ENCODE data around the gene ADAMTS17. TPM values are rescaled to one million over a fixed set of nuclear protein-coding genes. Genes with fewer than 3 reads are reported as not detected.

ADAMTS17 gene
- total RNA-seq, 1 donor from 2014 or later, result 0.40 TPM

DNA sequence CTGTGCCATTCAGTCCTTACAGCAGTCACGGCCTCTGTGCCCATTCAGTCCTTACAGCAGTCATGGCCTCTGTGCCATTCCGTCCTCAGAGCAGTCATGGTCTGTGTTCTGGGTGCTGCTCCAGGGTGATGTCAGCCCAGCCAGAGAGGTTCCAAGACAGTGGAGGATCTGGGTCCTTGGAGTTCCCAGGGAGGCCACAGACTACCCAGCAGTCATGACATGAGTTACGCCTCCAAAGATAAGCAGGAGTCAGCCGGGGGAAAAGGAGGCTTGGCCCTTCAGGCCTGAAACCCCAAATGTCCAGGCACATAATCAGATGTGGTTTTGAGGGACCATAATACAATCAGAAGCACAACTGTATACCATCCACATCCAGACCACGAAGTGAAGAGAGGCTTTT is 115.7 kb downstream of the ADAMTS17 start:
- no peak for DNase-seq (ENCODE audit: low read depth in 2 of 2)

- no peak for DNase-seq (ENCODE audit: low read depth in 2 of 2)
Observed at GRCh38 chr15:100224206-100225185, 117.3 kb downstream of the ADAMTS17 start.

GRCh38 chr15:100222349-100222715 is 119.4 kb downstream of the ADAMTS17 start:
- DNase-seq (ENCODE audit: low read depth in 2 of 2), result no peak

- no peak for DNase-seq (ENCODE audit: low read depth in 2 of 2)
Observed at GRCh38 chr15:100221471-100222348, 120.1 kb downstream of the ADAMTS17 start.

GRCh38 chr15:100220058-100220768 is 121.6 kb downstream of the ADAMTS17 start:
- no peak for DNase-seq (ENCODE audit: low read depth in 2 of 2)

GRCh38 chr15:100218434-100218833 is 123.3 kb downstream of the ADAMTS17 start:
- DNase-seq (ENCODE audit: low read depth in 2 of 2), result no peak

DNA sequence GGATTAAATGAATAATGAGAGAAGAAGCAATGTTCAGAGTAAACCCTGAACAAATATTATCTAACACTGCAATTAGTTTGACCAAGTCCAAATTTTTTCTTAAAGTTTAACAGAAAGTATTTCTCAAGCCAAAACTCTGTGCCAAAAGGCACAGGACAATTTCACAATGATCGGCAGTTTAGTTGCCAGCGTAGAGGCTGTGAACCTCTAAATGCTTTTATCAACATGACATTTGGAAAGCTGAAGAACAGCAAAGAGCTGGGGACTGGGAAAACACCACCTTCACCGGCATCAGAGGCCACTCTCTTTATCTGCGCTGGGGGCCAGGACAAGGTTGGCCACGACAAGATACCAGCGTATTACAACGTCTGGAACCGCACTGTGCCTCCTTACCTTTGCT is 125.6 kb downstream of the ADAMTS17 start:
- no peak for DNase-seq (ENCODE audit: low read depth in 2 of 2)

GRCh38 chr15:100215843-100216169 is 126.0 kb downstream of the ADAMTS17 start:
- no peak for DNase-seq (ENCODE audit: low read depth in 2 of 2)

GRCh38 chr15:100215031-100215842 is 126.5 kb downstream of the ADAMTS17 start:
- no peak for DNase-seq (ENCODE audit: low read depth in 2 of 2)

DNA sequence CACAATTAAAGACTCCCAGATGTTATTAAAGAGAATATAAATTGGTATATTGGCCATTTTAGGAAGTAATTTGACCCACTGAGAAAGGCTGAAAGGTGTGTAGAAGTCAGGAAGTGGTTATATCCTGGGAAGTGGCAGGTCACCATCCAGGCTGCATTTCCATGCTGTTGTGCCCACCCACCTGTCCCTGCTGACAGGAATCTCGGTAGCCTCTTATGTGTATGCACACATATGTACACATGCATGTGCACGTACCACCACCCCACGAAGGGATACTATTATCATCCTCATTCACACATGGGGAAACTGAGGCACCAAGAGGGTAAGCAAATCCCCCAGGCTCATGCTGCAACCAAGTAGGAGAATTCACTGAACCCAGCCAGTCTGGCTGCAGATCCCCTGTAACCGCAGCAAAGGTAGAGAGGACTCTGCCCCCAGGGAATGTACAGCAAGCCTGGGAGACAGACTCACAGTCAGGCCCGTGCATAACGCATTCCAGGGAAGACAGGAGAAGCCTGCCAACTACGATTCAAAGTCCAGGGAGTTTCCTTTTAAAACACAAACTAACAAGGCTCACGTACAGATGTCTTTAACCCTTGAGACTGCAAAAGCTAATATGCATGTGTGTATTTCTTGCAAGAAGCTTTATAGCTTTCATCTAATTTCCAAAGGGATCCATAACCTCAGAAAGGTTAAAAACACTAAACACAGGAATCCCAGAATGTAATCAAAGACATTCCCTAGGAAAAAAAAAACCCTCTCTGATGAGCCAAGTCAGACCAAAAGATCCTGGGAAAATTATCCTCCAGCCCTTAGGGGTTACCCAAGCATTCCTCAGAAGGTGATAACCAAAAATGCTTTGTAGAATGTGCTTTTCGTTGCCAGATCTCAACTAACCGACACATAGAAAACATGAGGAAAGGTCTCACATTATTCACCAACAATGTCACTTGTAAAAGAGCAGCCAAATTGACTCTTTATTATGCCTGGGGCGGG is 129.6 kb downstream of the ADAMTS17 start:
- no peak for DNase-seq (ENCODE audit: low read depth in 2 of 2)

DNA sequence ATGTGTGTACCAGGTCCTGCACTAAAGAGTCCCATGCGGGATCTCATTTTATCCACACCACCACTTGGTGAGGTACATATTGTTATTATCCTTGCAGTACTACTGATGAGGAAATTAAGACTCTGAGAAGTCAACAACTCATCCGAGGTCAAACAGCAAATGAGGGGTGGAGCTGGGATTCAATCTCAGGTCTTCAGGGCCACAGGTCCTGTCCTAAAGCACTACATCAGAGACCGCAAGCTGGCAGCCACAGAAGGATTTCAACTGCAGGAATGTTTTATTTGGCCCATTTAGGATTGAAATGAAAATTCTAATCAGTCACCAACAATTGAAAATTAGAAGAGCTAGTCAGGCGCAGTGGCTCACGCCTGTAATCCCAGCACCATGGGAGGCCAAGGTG is 131.4 kb downstream of the ADAMTS17 start:
- DNase-seq (ENCODE audit: low read depth in 2 of 2), result no peak

GRCh38 chr15:100208921-100209603 is 132.7 kb downstream of the ADAMTS17 start:
- DNase-seq (ENCODE audit: low read depth in 2 of 2), result no peak

DNA sequence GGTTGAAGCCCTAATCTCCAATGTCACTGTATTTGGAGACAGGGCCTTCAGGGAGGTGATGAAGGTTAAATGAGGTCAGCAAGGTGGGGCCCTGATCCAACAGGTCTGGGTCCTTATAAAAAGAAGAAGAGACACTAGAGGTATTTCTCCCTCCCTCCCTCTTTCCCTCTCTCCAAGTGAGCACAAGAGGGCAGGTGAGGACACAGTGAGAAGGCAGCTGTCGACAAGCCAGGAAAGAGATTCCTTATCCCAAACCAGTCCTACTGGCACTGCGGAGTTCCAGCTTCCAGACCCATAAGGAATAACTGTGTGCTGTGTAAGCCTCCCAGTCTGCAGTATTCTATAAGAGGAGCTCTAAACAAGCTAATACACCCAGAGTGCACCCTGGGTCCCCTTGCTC is 134.7 kb downstream of the ADAMTS17 start:
- DNase-seq (ENCODE audit: low read depth in 2 of 2), result no peak

DNA sequence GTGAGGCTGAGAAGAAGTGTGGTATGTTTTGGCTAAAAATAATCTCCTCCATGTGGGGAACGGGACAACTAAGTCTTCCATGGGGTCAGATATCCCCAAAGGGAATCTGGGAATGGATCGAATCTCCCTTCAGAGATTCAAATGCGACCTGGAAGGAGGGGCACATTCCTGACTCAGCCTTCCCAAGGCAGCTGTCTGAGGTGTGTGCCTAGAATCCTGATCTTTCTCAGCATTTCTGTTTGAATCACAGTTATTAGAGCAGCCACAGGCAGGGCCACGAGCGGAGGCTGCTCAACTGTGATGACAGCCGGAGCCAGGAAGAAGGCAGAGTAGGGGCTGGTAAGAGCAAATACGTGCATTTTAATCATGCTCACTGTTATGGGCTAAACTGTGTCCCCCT is 135.1 kb downstream of the ADAMTS17 start:
- DNase-seq (ENCODE audit: low read depth in 2 of 2), result no peak

DNA sequence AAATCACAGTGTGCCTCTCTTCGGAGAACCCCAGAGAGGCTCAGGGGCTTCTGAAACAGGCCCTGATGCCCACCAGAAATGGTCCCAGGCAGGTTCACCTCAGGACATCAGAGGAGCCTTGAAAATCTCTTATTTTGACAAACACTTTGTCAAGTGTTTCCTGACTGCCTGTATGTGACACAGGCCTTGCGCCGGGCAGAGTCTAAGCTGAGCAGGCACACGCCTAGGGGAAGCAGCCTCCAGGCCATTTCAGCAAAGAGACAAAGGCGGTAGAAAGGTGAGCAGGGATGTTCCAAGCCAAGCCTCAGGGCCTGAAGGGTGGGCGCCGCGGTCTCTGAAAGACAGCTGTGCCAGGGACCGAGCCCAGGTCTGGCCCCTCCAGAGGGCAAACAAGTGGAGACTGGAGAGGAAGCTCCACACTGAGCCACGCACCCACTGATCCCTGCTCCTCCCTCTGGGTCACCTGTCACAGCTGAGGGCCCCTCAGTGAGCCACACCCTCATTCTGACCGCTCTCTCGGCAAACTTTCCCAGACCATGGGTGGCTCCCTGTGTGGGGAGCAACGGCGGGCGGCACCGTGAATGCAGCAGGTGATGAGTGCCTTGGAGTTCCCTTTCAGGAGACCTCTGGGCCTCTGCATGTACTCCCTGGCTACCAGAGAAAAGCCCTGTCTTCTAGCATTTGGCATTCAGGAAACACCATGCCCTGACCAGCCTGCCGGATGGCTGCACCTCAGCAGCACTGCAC is 136.1 kb downstream of the ADAMTS17 start:
- no peak for DNase-seq (ENCODE audit: low read depth in 2 of 2)

GRCh38 chr15:100204771-100205170 is 137.0 kb downstream of the ADAMTS17 start:
- DNase-seq (ENCODE audit: low read depth in 2 of 2), result no peak

DNA sequence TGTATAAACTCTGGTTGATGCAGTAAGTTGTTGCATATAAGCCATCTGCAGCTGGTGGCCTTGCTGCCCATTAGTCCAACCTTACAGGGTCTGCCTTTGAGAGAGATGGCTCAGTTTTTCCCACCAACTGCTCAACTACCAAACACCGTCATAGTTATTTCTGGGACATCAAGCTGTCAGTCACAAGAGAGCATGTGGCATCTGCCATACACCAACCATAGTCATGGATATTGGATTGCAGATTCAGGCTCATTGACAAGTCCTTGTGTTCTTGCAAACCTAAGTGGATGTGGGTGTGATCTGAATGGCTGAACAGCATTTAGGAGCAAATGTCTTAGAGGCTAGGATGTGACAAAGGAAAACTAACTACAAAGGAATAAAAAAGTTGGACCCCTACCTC is 137.6 kb downstream of the ADAMTS17 start:
- no peak for DNase-seq (ENCODE audit: low read depth in 2 of 2)

- no peak for DNase-seq (ENCODE audit: low read depth in 2 of 2)
Observed at GRCh38 chr15:100202309-100202960, 139.3 kb downstream of the ADAMTS17 start.
